ENCODE measurements around the gene DPP9.

The DPP9 gene

DNA sequence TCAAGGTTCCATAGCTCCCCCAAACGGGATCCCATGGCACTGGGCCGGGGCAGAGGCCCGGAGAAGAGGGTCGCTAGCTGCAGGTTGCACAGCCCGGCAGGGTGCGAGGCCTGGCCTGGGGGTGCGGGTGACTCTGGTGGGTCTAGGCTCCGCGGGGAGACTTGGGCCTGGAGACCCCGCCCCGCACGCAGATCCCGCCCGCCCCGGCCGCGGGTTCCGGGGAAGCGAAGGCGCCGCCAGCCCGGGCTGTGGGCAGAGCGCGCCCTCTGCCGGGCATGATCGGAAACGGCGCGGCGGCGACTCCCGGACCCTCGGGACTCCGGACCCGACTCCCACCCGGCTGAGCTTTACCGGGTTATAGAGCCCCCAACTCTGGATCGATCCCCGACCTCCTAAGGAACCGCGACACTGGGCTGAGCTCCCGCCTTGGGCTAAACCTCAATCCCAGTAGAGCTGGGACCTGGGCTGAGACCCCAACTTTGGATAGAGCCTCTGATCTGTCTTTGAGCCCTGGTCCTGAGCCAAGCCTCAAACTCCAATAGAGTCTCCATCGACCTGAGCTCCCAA lies 87.4 kb downstream of the DPP9 start:
- Mint-ChIP-seq H3K4me1 (peaks cover 26% of the 10 kb centered on the region), H3K27me3 (no peaks in the 10 kb centered on the region), H3K9me3 (no peaks in the 10 kb centered on the region), H3K27ac (ENCODE audit: low read depth) (peak overlapping the region; percentile 16), H3K4me3 (peak overlapping the region; percentile 48), H3K36me3 (ENCODE audit: insufficient read depth) (no peaks in the 10 kb centered on the region)
- ATAC-seq (replicated peaks; ENCODE audit: extremely low read depth, poor library complexity, severe bottlenecking) (no peak), DNase-seq (ENCODE audit: low spot score in 2 of 2) (peak; percentile 43 to 70)

DNA sequence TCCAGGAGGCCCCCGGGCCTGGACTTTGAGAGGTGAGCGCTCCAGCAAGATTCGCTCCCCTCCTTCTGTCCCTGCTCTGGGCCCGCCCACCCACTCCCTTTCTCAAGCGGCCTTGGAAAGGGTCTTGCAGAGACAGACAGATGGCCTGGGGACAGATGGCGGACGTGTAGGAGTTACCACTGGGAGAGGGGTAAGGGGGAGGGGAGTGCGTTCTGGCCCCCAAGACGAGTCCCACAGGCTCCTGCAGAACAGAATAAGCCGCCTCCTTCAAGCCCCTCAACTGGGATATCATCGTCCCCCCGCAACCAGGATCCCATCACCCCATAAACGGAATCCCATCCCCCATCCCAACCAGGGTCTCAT lies 87.9 kb downstream of the DPP9 start:
- no peak for DNase-seq (ENCODE audit: low spot score in 2 of 2)
- Mint-ChIP-seq H3K27me3 (no peaks in the 10 kb centered on the region), H3K9me3 (no peaks in the 10 kb centered on the region), H3K27ac (ENCODE audit: low read depth) (no peak overlapping the region), H3K4me1 (peaks cover 25% of the 10 kb centered on the region), H3K36me3 (ENCODE audit: insufficient read depth) (no peaks in the 10 kb centered on the region), H3K4me3 (peak overlapping the region; percentile 48)
- no peak for ATAC-seq (replicated peaks; ENCODE audit: extremely low read depth, poor library complexity, severe bottlenecking)

DNA sequence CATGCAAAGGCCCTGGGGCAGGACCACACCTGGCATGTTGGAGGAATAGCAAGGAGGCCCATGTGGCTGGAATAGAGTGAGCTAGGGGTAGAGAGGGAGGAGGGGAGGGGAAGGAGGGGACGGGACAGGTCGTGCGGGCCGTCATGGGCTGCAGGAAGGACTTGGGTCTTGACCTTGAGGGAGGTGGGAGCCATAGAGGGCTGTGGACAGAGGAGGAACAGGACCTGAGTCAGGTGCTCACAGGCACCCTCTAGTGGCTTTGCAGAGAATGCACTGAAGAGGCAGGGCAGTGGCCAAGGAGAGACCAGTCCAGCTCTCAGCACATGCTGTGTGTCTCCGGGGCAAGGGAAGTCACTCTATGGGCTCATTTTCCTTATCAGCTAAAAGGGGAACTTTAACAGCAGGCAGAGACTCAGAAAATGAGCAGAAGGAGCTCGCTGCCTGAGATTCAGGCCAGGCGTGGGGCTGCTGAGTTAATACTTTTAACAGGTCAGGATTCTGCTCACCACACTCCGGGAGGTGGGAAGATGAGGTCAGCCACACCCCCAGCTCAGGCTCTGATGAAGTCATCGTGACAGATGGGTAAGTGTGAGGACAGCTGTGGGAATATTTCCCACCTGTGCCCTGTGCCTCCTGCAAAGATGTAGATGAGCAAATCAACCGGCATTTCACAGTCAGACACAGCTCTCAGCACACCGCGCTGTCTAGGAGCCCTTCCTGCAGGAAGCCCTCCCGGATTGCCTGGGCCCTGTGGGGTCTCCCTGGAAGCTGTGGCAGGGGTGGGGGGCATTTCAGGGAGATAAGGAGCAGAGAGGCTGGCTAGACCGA lies 90.3 kb downstream of the DPP9 start:
- Mint-ChIP-seq H3K9me3 (no peaks in the 10 kb centered on the region), H3K4me1 (peaks cover 7% of the 10 kb centered on the region), H3K27me3 (peaks cover 1% of the 10 kb centered on the region), H3K36me3 (ENCODE audit: insufficient read depth) (no peaks in the 10 kb centered on the region), H3K27ac (ENCODE audit: low read depth) (no peak overlapping the region), H3K4me3 (no peak overlapping the region)
- ATAC-seq (replicated peaks; ENCODE audit: extremely low read depth, poor library complexity, severe bottlenecking) = peak; percentile 52
- DNase-seq (ENCODE audit: low spot score in 2 of 2) = peak; percentile 32

All from central memory CD8-positive, alpha-beta T cell (primary cell).